Mesothelial cell of epicardium (in vitro differentiated cells): ENCODE results near the gene CLCN7. TPM values are rescaled to one million over a fixed set of nuclear protein-coding genes. Genes with fewer than 3 reads are reported as not detected.

Experiments
- DNase-seq, 2 experiments: peaks; one replicate each; pipeline ENCODE4 v3.0.0; 2021; ENCODE audit warnings: low spot score in 2 of 2; ENCODE audit not compliant: unreplicated experiment in 2 of 2
- H3K27ac Mint-ChIP-seq: 2 replicates; pipeline ENCODE4 v1.8.0; 2021; ENCODE audit warnings: mixed read lengths
- H3K27me3 Mint-ChIP-seq: 2 replicates; pipeline ENCODE4 v1.8.0; 2021; ENCODE audit warnings: low read depth, mixed read lengths
- H3K36me3 Mint-ChIP-seq: 2 replicates; pipeline ENCODE4 v1.8.0; 2021; ENCODE audit warnings: mixed read lengths
- H3K4me1 Mint-ChIP-seq: 2 replicates; pipeline ENCODE4 v1.8.0; 2021; ENCODE audit warnings: mixed read lengths
- H3K4me3 Mint-ChIP-seq: 2 replicates; pipeline ENCODE4 v1.8.0; 2021; ENCODE audit warnings: mild to moderate bottlenecking, moderate library complexity, mixed read lengths
- H3K9me3 Mint-ChIP-seq: 2 replicates; pipeline ENCODE4 v1.8.0; 2021; ENCODE audit warnings: mixed read lengths
- CTCF ChIP-seq: fragments of 200-600 bp; sonication (generic); IDR thresholded peaks from one replicate; pipeline ENCODE4 v1.5.0; 2021; ENCODE audit warnings: antibody characterized with exemption; ENCODE audit not compliant: unreplicated experiment
- total RNA-seq: library from RNA; stranded (reverse); gene quantifications from 3 replicates; pipeline ENCODE4 v1.2.1, GENCODE V29; 2021

Gene CLCN7
- total RNA-seq, 1 donor from 2014 or later: 94.6 TPM

- H3K36me3 Mint-ChIP-seq: peaks cover 13% of the 10 kb centered on the region
- TF ChIP-seq CTCF: no peak
- H3K27me3 Mint-ChIP-seq: no peaks in the 10 kb centered on the region
- H3K27ac Mint-ChIP-seq: no peak overlapping the region
- DNase-seq: no peak
- H3K4me1 Mint-ChIP-seq: no peaks in the 10 kb centered on the region
- no peak overlapping the region for H3K4me3 Mint-ChIP-seq
- no peaks in the 10 kb centered on the region for H3K9me3 Mint-ChIP-seq
Observed at GRCh38 chr16:1403036-1403435, 71.8 kb downstream of the CLCN7 start.

GRCh38 chr16:1401758-1402154, 73.1 kb downstream of the CLCN7 start:
- Mint-ChIP-seq H3K4me3 (no peak overlapping the region), H3K9me3 (no peaks in the 10 kb centered on the region), H3K27me3 (no peaks in the 10 kb centered on the region), H3K27ac (no peak overlapping the region), H3K36me3 (peaks cover 14% of the 10 kb centered on the region), H3K4me1 (no peaks in the 10 kb centered on the region)
- TF ChIP-seq CTCF: no peak
- no peak for DNase-seq

- no peaks in the 10 kb centered on the region for H3K27me3 Mint-ChIP-seq
- H3K9me3 Mint-ChIP-seq: no peaks in the 10 kb centered on the region
- H3K36me3 Mint-ChIP-seq: peaks cover 15% of the 10 kb centered on the region
- no peaks in the 10 kb centered on the region for H3K4me1 Mint-ChIP-seq
- H3K27ac Mint-ChIP-seq: no peak overlapping the region
- H3K4me3 Mint-ChIP-seq: no peak overlapping the region
- no peak for DNase-seq
- no peak for TF ChIP-seq CTCF
Observed at GRCh38 chr16:1401061-1401757, 73.6 kb downstream of the CLCN7 start.

GRCh38 chr16:1398826-1399581, 75.8 kb downstream of the CLCN7 start:
- peaks cover 15% of the 10 kb centered on the region for H3K36me3 Mint-ChIP-seq
- no peaks in the 10 kb centered on the region for H3K27me3 Mint-ChIP-seq
- no peak overlapping the region for H3K27ac Mint-ChIP-seq
- TF ChIP-seq CTCF: no peak
- no peak overlapping the region for H3K4me3 Mint-ChIP-seq
- no peak for DNase-seq
- no peaks in the 10 kb centered on the region for H3K4me1 Mint-ChIP-seq
- no peaks in the 10 kb centered on the region for H3K9me3 Mint-ChIP-seq

GRCh38 chr16:1398351-1398750, 76.5 kb downstream of the CLCN7 start:
- TF ChIP-seq CTCF: no peak
- no peak overlapping the region for H3K27ac Mint-ChIP-seq

More at GRCh38 chr16:1398351-1398750, 76.5 kb downstream of the CLCN7 start:
- no peak for DNase-seq
- Mint-ChIP-seq H3K36me3 (peaks cover 15% of the 10 kb centered on the region), H3K4me3 (no peak overlapping the region), H3K9me3 (no peaks in the 10 kb centered on the region), H3K4me1 (no peaks in the 10 kb centered on the region), H3K27me3 (no peaks in the 10 kb centered on the region)
